GM20431 (cell line): ENCODE measurements around the gene MAN1C1.
"Not testable (repeated sequence)": the region's sequence is repeated elsewhere in the genome, so short reads cannot be mapped to it uniquely, and the experiment has no call there.

Experiments
- in situ Hi-C: fragments of 300-500 bp; cut with MseI, MboI; formaldehyde crosslinking; loops from one replicate; pipeline ENCODE4 v1.15.0; 2020; ENCODE audit warnings: low sequenced_read_pairs; ENCODE audit not compliant: unreplicated experiment

MAN1C1 gene

GRCh38 chr1:25728301-25728935 lies 111.8 kb downstream of the MAN1C1 start:
- in situ Hi-C loops, result no loop called here

GRCh38 chr1:25729045-25729444 lies 112.5 kb downstream of the MAN1C1 start:
- in situ Hi-C loops, result no loop called here

- in situ Hi-C loops, result no loop called here
Observed at GRCh38 chr1:25729790-25730644, 113.4 kb downstream of the MAN1C1 start.

DNA sequence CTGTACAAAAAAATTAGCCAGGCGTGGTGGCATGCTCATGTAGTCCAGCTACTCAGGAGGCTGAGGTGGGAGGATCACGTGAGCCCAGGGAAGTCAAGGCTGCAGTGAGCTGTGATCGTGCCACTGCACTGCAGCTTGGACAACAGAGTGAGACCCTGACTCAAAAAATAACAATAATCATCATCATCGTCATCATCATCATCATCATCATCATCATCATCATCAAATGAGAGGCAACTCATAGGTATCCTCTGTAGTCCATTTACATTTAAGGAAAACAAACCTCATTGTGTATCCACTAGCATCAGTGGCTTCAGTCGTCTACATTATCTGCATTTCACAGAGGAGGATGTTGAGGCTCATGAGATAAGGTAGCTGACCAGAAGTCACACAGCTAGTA lies 114.6 kb downstream of the MAN1C1 start:
- in situ Hi-C loops, result no loop called here

GRCh38 chr1:25731626-25732370 lies 115.2 kb downstream of the MAN1C1 start:
- in situ Hi-C loops, result no loop called here

GRCh38 chr1:25732821-25733220 lies 116.2 kb downstream of the MAN1C1 start:
- in situ Hi-C loops, result no loop called here

DNA sequence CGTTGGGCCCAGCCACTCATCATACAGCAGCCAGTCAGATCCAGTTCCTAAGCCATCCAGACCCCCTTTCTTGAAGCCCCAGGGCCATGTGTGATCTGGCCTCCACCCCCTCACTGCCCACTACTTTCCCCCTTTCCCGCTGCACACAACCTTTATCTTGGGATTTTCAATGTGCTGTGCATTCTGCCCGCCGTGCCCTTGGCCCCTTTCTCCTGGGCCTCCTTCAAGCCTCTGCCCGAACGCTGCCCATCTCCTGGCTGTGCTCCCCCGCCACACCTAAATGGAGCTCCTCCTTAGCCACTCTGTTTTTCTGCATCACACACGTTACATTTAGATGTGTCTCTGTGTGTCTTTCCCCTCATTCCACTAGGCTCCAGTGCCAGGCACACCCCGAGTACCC lies 116.7 kb downstream of the MAN1C1 start:
- in situ Hi-C loops, result no loop called here

- in situ Hi-C loops, result not testable (repeated sequence)
Observed at GRCh38 chr1:25734991-25735390, 118.4 kb downstream of the MAN1C1 start.

DNA sequence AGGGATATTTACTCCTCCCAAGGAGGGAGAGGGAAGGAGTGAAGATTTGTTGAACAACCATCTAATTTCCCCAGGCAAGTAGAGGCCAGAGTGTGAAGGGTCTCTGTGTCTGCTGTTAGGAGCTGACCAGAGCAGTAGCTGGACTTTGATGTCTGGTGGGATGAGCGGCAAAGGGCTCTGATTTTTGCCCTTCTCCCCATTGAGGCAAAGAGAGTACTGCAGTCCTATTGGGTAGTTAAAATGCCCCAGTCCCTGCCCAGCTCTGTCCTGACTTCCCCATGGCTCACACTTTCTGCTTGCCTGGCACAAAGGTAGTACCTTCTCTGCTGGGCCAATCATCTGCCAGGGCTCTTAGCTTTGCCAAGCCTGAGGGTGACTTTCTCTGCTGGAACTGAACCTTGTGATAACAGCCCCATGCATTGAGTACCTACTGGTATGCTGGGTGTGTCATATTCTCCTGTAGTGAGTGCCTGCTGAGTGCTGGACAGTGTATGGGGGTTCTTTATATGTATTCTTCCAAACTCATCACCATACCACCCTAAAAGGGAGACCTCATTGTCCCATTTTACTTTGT lies 119.5 kb downstream of the MAN1C1 start:
- in situ Hi-C loops, result no loop called here

GRCh38 chr1:25737130-25737529 lies 120.5 kb downstream of the MAN1C1 start:
- in situ Hi-C loops, result no loop called here

GRCh38 chr1:25738499-25738898 lies 121.9 kb downstream of the MAN1C1 start:
- in situ Hi-C loops, result no loop called here

- in situ Hi-C loops, result no loop called here
Observed at GRCh38 chr1:25739341-25739740, 122.8 kb downstream of the MAN1C1 start.

DNA sequence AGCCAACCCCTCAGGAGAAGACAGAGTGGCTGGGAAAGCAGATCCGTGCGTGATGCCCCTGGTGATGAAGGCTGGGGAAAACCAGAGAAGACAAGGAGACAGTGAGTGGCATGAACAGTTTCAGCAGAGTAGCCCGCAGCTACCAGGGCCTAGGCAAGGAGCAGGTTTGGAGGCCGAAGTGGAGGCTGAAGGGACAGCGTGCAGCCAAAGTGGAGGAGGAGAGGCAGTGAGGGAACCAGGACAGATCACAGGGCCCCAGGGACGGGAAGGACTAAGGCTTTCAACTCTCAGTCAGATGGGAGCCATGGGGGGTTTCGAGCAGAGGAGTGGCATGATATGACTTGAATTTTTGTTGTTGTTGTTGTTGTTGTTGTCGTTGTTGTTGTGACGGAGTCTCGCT lies 123.5 kb downstream of the MAN1C1 start:
- in situ Hi-C loops, result no loop called here

DNA sequence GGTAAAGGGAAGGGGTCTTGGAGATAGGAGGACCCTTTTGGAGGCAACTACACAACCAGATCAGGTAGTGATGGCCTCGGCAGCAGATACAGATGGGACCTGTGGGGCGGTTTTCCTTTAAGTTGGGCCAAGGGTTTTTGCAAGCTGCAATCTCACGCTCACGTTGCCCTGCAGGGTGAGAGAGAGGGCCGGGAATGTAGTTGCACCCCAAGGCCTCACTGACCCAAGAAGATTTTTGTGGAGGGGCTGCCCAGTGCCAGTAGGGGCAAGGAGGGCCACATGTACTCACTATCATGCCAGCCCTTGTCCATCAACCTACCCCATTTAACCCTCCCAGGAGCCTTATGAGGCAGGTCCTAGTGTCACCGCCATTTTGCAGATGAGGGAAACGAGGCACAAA lies 125.7 kb downstream of the MAN1C1 start:
- in situ Hi-C loops, result no loop called here

DNA sequence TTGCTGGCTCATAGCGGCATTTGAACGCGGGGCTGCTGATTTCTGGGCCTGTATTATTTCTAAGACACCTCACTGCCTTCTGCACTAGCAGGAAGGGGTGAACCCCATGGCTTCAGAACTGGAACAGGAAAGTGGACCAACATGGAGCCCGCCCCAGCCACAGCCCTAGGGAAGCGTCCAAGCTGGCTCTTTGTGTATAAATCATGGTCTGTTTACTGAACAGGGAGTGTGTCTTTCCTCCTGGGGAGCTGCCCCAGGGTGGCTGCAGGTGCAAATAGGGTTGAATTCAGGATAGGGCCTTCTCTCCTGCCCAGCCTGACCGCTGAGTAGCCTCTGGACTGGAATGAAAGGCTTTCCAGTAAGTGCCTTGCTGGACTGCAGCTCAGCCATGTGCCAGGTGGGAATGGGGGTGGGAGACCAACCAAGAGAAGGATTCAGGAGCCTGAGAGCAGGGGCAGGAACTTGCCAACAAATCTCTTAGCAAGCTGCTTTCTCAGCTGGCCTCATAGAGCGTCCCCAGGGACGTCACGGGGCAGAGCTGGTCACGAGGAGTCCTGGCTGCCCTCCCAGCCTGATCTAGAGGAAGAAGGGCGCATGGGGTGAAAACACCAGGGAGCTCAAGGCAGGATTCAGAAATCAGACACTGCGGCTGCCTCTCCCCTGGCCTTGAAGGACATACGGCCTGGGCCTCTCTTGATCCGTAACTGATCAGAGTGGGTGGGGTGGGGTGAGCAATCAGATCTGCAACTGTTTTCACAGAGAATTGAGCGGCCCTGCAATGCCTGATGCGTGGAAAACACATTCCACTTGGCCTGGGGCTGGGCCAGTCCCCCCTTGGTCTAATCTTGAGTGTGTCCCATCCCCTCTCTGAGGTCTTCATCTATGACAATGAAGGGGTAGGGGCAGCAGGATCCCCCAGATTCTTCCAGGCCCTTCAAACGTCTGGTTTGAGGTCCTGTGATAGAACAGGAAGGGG lies 126.9 kb downstream of the MAN1C1 start:
- in situ Hi-C loops, result no loop called here

- in situ Hi-C loops, result no loop called here
Observed at GRCh38 chr1:25744140-25744581, 127.6 kb downstream of the MAN1C1 start.

DNA sequence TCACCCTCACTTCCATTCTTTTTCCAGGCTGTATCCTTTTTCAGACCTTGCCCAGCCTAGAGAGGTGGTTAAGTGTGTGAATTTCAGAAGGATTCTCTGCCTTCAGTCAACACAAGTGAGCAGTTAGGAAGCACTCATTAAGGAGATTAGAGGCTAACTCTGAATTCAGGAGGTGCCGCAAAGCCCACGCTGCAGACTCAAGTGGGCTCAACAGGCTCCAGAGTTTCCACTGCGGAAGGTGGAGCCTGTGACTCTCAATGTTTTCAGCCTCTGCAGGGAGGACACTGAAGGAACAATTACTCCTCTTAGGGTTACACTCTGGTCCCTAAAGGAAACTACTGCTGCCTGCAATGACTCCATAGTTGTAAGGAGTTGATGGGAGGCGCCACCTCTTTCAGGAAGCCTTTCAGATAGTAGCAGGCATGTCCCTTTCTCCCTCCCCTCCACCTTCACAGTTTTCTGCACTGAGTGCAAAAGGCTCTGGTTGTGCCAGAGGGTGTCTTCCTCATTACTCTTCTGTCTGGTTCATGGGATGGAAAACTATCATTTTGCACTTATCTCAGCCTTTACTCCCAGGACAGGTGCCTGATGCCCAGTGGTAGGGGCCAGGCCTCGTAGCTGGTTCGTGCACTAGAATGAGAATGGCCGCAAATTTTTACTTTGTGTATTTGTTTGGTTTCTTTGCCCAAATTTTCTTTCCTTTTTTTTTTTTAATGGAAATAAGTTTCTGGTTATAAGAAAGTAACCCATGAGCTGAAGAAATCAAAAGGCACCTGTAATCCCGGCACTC lies 128.2 kb downstream of the MAN1C1 start:
- in situ Hi-C loops, result no loop called here

- in situ Hi-C loops, result no loop called here
Observed at GRCh38 chr1:25746299-25747045, 129.9 kb downstream of the MAN1C1 start.
